BLaER1 treated with 17β-estradiol and CSF1 and Interleukin-3, amounts not matched to agents 10 nM and 100 nM (cell line): ENCODE data around the gene CERS4.

Experiments used
- H3K27ac ChIP-seq, 11 experiments: shearing (Covaris generic); formaldehyde crosslinking; 2 replicates each; pipeline ENCODE4 v1.8.1; 2022
- H3K27me3 ChIP-seq, 11 experiments: shearing (Covaris generic); formaldehyde crosslinking; 2 replicates each; pipeline ENCODE4 v1.8.1; 2022
- H3K36me3 ChIP-seq, 11 experiments: shearing (Covaris generic); formaldehyde crosslinking; 2 replicates each; pipeline ENCODE4 v1.8.1; 2022
- H3K4me1 ChIP-seq, 10 experiments: shearing (Covaris generic); formaldehyde crosslinking; 2 replicates each; pipeline ENCODE4 v1.8.1; 2022
- H3K4me2 ChIP-seq, 11 experiments: shearing (Covaris generic); formaldehyde crosslinking; 2 replicates each; pipeline ENCODE4 v1.8.1; 2022
- H3K4me3 ChIP-seq, 10 experiments: shearing (Covaris generic); formaldehyde crosslinking; 2 replicates each; pipeline ENCODE4 v1.8.1; 2022
- H3K9ac ChIP-seq, 11 experiments: shearing (Covaris generic); formaldehyde crosslinking; 2 replicates each; pipeline ENCODE4 v1.8.1; 2022
- H3K9me3 ChIP-seq, 11 experiments: shearing (Covaris generic); formaldehyde crosslinking; replicated peaks in 1 of 11; 2 replicates each; pipeline ENCODE4 v1.8.1; 2022
- H4K20me1 ChIP-seq, 11 experiments: shearing (Covaris generic); formaldehyde crosslinking; 2 replicates each; pipeline ENCODE4 v1.8.1; 2022
- Cebpa-rat ChIP-seq, 11 experiments: shearing (Covaris generic); IDR thresholded peaks; 2 replicates each; pipeline ENCODE4 v1.8.1; 2022

The CERS4 gene

GRCh38 chr19:8237026-8237425 lies 27.9 kb downstream of the CERS4 start:
- peaks cover 0 to 11% (median 6%) of the 10 kb centered on the region in 11 experiments; a peak in 13 of 22 replicates for H3K9me3 ChIP-seq
- no peak overlapping the region for H3K4me3 ChIP-seq
- peak overlapping the region in 8 of 11 experiments; percentile 50 to 76 (median 65); a peak in 15 of 22 replicates for H3K27ac ChIP-seq
- peaks cover 0 to 22% (median 9%) of the 10 kb centered on the region in 11 experiments; a peak in 15 of 22 replicates for H3K36me3 ChIP-seq
- peaks cover 0 to 8% (median 3%) of the 10 kb centered on the region in 11 experiments; a peak in 6 of 22 replicates for H4K20me1 ChIP-seq
- H3K27me3 ChIP-seq: no peaks in the 10 kb centered on the region
- H3K4me1 ChIP-seq: peaks cover 40 to 59% (median 50%) of the 10 kb centered on the region in 10 experiments
- TF ChIP-seq Cebpa-rat (IDR thresholded peaks at IDR 0.05): no peak
- peak overlapping the region in 1 of 11 experiments; percentile 19; a peak in 1 of 22 replicates for H3K9ac ChIP-seq
- H3K4me2 ChIP-seq: peak overlapping the region in 10 of 11 experiments; percentile 3 to 72 (median 54); a peak in 12 of 22 replicates

- peaks cover 0 to 8% (median 3%) of the 10 kb centered on the region in 11 experiments; a peak in 6 of 22 replicates for H4K20me1 ChIP-seq
Measured at GRCh38 chr19:8238251-8238650, 29.1 kb downstream of the CERS4 start.

GRCh38 chr19:8239528-8240273 lies 30.5 kb downstream of the CERS4 start:
- no peak for TF ChIP-seq Cebpa-rat (IDR thresholded peaks at IDR 0.05)
- peaks cover 12 to 24% (median 18%) of the 10 kb centered on the region in 11 experiments for H3K9me3 ChIP-seq
- H3K4me2 ChIP-seq: peak overlapping the region; percentile 52 to 97 (median 86)
- peak overlapping the region in 10 of 11 experiments; percentile 17 to 78 (median 67); a peak in 15 of 22 replicates for H3K27ac ChIP-seq
- H4K20me1 ChIP-seq: peaks cover 0 to 8% (median 3%) of the 10 kb centered on the region in 11 experiments; a peak in 7 of 22 replicates
- H3K4me1 ChIP-seq: peaks cover 43 to 80% (median 62%) of the 10 kb centered on the region in 10 experiments
- peak overlapping the region in 4 of 10 experiments; percentile 3 to 47 (median 8); a peak in 4 of 20 replicates for H3K4me3 ChIP-seq
- H3K36me3 ChIP-seq: peaks cover 5 to 33% (median 20%) of the 10 kb centered on the region in 11 experiments; a peak in 21 of 22 replicates
- H3K9ac ChIP-seq: peak overlapping the region in 8 of 11 experiments; percentile 4 to 73 (median 50); a peak in 9 of 22 replicates
- no peaks in the 10 kb centered on the region for H3K27me3 ChIP-seq

More at GRCh38 chr19:8238251-8238650, 29.1 kb downstream of the CERS4 start:
- no peaks in the 10 kb centered on the region for H3K27me3 ChIP-seq
- H3K27ac ChIP-seq: peak overlapping the region in 8 of 11 experiments; percentile 56 to 76 (median 67); a peak in 17 of 22 replicates
- peaks cover 3 to 28% (median 18%) of the 10 kb centered on the region in 11 experiments; a peak in 21 of 22 replicates for H3K36me3 ChIP-seq
- H3K4me3 ChIP-seq: no peak overlapping the region
- H3K9ac ChIP-seq: peak overlapping the region in 8 of 11 experiments; percentile 16 to 65 (median 47); a peak in 11 of 22 replicates
- TF ChIP-seq Cebpa-rat (IDR thresholded peaks at IDR 0.05): no peak
- peaks cover 9 to 22% (median 16%) of the 10 kb centered on the region in 11 experiments for H3K9me3 ChIP-seq
- H3K4me1 ChIP-seq: peaks cover 43 to 67% (median 60%) of the 10 kb centered on the region in 10 experiments
- peak overlapping the region; percentile 17 to 72 (median 59) for H3K4me2 ChIP-seq

GRCh38 chr19:8240274-8241229 lies 31.4 kb downstream of the CERS4 start:
- Histone ChIP-seq H3K9me3 (peaks cover 12 to 24% (median 18%) of the 10 kb centered on the region in 11 experiments), H3K4me3 (peak overlapping the region in 6 of 10 experiments; percentile 6 to 47 (median 16); a peak in 7 of 20 replicates), H3K27ac (peak overlapping the region in 10 of 11 experiments; percentile 55 to 78 (median 67); a peak in 20 of 22 replicates), H3K9ac (peak overlapping the region; percentile 47 to 73 (median 66); a peak in 18 of 22 replicates), H3K4me2 (peak overlapping the region; percentile 52 to 97 (median 86)), H3K36me3 (peaks cover 5 to 30% (median 15%) of the 10 kb centered on the region in 11 experiments; a peak in 21 of 22 replicates), H3K27me3 (no peaks in the 10 kb centered on the region), H4K20me1 (peaks cover 0 to 8% (median 3%) of the 10 kb centered on the region in 11 experiments; a peak in 7 of 22 replicates), H3K4me1 (peaks cover 43 to 80% (median 62%) of the 10 kb centered on the region in 10 experiments)
- no peak for TF ChIP-seq Cebpa-rat (IDR thresholded peaks at IDR 0.05)

GRCh38 chr19:8241646-8242045 lies 32.5 kb downstream of the CERS4 start:
- H3K36me3 ChIP-seq: peaks cover 5 to 28% (median 13%) of the 10 kb centered on the region in 11 experiments; a peak in 19 of 22 replicates
- peaks cover 12 to 24% (median 18%) of the 10 kb centered on the region in 11 experiments for H3K9me3 ChIP-seq
- peak overlapping the region in 1 of 10 experiments; percentile 20; a peak in 1 of 20 replicates for H3K4me3 ChIP-seq
- peaks cover 0 to 8% (median 3%) of the 10 kb centered on the region in 11 experiments; a peak in 7 of 22 replicates for H4K20me1 ChIP-seq
- H3K4me2 ChIP-seq: peak overlapping the region in 9 of 11 experiments; percentile 3 to 97 (median 82); a peak in 15 of 22 replicates
- H3K4me1 ChIP-seq: peaks cover 43 to 76% (median 59%) of the 10 kb centered on the region in 10 experiments
- peak overlapping the region in 7 of 11 experiments; percentile 21 to 78 (median 71); a peak in 10 of 22 replicates for H3K27ac ChIP-seq
- no peaks in the 10 kb centered on the region for H3K27me3 ChIP-seq
- H3K9ac ChIP-seq: peak overlapping the region in 4 of 11 experiments; percentile 14 to 72 (median 34); a peak in 3 of 22 replicates
- TF ChIP-seq Cebpa-rat (IDR thresholded peaks at IDR 0.05): no peak

GRCh38 chr19:8242211-8242821 lies 33.1 kb downstream of the CERS4 start:
- Histone ChIP-seq H3K9ac (peak overlapping the region in 2 of 11 experiments; percentile 14 to 20; a peak in 1 of 22 replicates), H4K20me1 (peaks cover 0 to 8% (median 3%) of the 10 kb centered on the region in 11 experiments; a peak in 7 of 22 replicates), H3K27ac (peak overlapping the region in 5 of 11 experiments; percentile 10 to 77 (median 66); a peak in 7 of 22 replicates), H3K27me3 (no peaks in the 10 kb centered on the region), H3K9me3 (peaks cover 12 to 24% (median 18%) of the 10 kb centered on the region in 11 experiments), H3K36me3 (peaks cover 5 to 32% (median 14%) of the 10 kb centered on the region in 11 experiments; a peak in 20 of 22 replicates), H3K4me2 (peak overlapping the region in 8 of 11 experiments; percentile 3 to 97 (median 82); a peak in 13 of 22 replicates), H3K4me3 (0 out of 20 replicates have a peak overlapping the region, but pooled peaks of 1 of the 10 experiments have one; percentile 20), H3K4me1 (peaks cover 37 to 69% (median 53%) of the 10 kb centered on the region in 10 experiments)
- no peak for TF ChIP-seq Cebpa-rat (IDR thresholded peaks at IDR 0.05)

GRCh38 chr19:8243146-8243545 lies 34.0 kb downstream of the CERS4 start:
- Histone ChIP-seq H3K9me3 (peaks cover 12 to 24% (median 18%) of the 10 kb centered on the region in 11 experiments), H3K27me3 (no peaks in the 10 kb centered on the region), H3K4me3 (peak overlapping the region in 1 of 10 experiments; percentile 40; a peak in 1 of 20 replicates)

More at GRCh38 chr19:8243146-8243545, 34.0 kb downstream of the CERS4 start:
- no peak for TF ChIP-seq Cebpa-rat (IDR thresholded peaks at IDR 0.05)
- no peak overlapping the region for H3K9ac ChIP-seq
- peaks cover 9 to 39% (median 19%) of the 10 kb centered on the region in 11 experiments for H3K36me3 ChIP-seq
- peaks cover 0 to 8% (median 3%) of the 10 kb centered on the region in 11 experiments; a peak in 7 of 22 replicates for H4K20me1 ChIP-seq
- H3K4me1 ChIP-seq: peaks cover 29 to 61% (median 46%) of the 10 kb centered on the region in 10 experiments
- H3K27ac ChIP-seq: 0 out of 22 replicates have a peak overlapping the region, but pooled peaks of 2 of the 11 experiments have one; percentile 8 to 12
- H3K4me2 ChIP-seq: peak overlapping the region in 4 of 11 experiments; percentile 81 to 96 (median 88); a peak in 5 of 22 replicates
